H9 (cell line): ENCODE results near the gene PNPO. TPM values are rescaled to one million over a fixed set of nuclear protein-coding genes. Genes with fewer than 3 reads are reported as not detected.

ENCODE experiments used
- DNase-seq: peaks from one replicate; pipeline ENCODE4 v3.0.0-alpha.2; 2017
- H2AFZ ChIP-seq: one replicate; pipeline ENCODE4 v1.6.1; 2013; ENCODE audit warnings: mild to moderate bottlenecking, low read length, control low read depth, moderate library complexity
- H2AK5ac ChIP-seq: 2 replicates; pipeline ENCODE4 v1.6.1; 2013; ENCODE audit warnings: low read length, control low read depth, mixed read lengths; ENCODE audit not compliant: insufficient read length
- H2BK120ac ChIP-seq: one replicate; pipeline ENCODE4 v1.6.1; 2013; ENCODE audit warnings: low read depth, mild to moderate bottlenecking, low read length, control low read depth, inconsistent platforms; ENCODE audit not compliant: poor library complexity, severe bottlenecking
- H2BK12ac ChIP-seq: 2 replicates; pipeline ENCODE4 v1.6.1; 2013; ENCODE audit warnings: low read length, control low read depth, mixed read lengths, low read depth; ENCODE audit not compliant: insufficient read length
- H2BK15ac ChIP-seq: 2 replicates; pipeline ENCODE4 v1.6.1; 2013; ENCODE audit warnings: low read depth, low read length, control low read depth
- H2BK20ac ChIP-seq: one replicate; pipeline ENCODE4 v1.6.1; 2013; ENCODE audit warnings: low read depth, mild to moderate bottlenecking, low read length, control low read depth, inconsistent platforms; ENCODE audit not compliant: poor library complexity, severe bottlenecking
- H2BK5ac ChIP-seq: 2 replicates; pipeline ENCODE4 v1.6.1; 2013; ENCODE audit warnings: low read length, control low read depth, mixed read lengths; ENCODE audit not compliant: insufficient read length
- H3K14ac ChIP-seq: 2 replicates; pipeline ENCODE4 v1.6.1; 2013; ENCODE audit warnings: low read length, control low read depth; ENCODE audit not compliant: insufficient read depth
- H3K18ac ChIP-seq: 2 replicates; pipeline ENCODE4 v1.6.1; 2013; ENCODE audit warnings: low read depth, mild to moderate bottlenecking, mixed read lengths, low read length, control low read depth; ENCODE audit not compliant: insufficient read length
- H3K23ac ChIP-seq: 2 replicates; pipeline ENCODE4 v1.6.1; 2013; ENCODE audit warnings: low read length, control low read depth, mixed read lengths, low read depth; ENCODE audit not compliant: insufficient read length
- H3K23me2 ChIP-seq: 2 replicates; pipeline ENCODE4 v1.6.1; 2013; ENCODE audit warnings: low read depth, mild to moderate bottlenecking, mixed read lengths, low read length, control low read depth; ENCODE audit not compliant: insufficient read length, poor library complexity, severe bottlenecking
- H3K27ac ChIP-seq: 2 replicates; pipeline ENCODE4 v1.5.1; 2013; ENCODE audit warnings: low read length, control low read depth, mixed read lengths, low read depth; ENCODE audit not compliant: insufficient read length
- H3K27me3 ChIP-seq: 2 replicates; pipeline ENCODE4 v1.6.1; 2013; ENCODE audit warnings: low read length, control low read depth, inconsistent platforms; ENCODE audit not compliant: insufficient read depth
- H3K4ac ChIP-seq: 2 replicates; pipeline ENCODE4 v1.6.1; 2013; ENCODE audit warnings: low read depth, mild to moderate bottlenecking, control low read depth, inconsistent platforms, low read length, moderate library complexity
- H3K4me1 ChIP-seq: 2 replicates; pipeline ENCODE4 v1.6.1; 2013; ENCODE audit warnings: low read length, control low read depth, inconsistent platforms; ENCODE audit not compliant: insufficient read depth
- H3K4me2 ChIP-seq: 2 replicates; pipeline ENCODE4 v1.6.1; 2013; ENCODE audit warnings: low read length, control low read depth, mixed read lengths; ENCODE audit not compliant: insufficient read length, insufficient read depth
- H3K56ac ChIP-seq: 2 replicates; pipeline ENCODE4 v1.6.1; 2013; ENCODE audit warnings: low read depth, mild to moderate bottlenecking, mixed read lengths, low read length, control low read depth; ENCODE audit not compliant: insufficient read length
- H3K79me1 ChIP-seq: 2 replicates; pipeline ENCODE4 v1.6.1; 2013; ENCODE audit warnings: low read depth, mild to moderate bottlenecking, moderate library complexity, low read length, control low read depth, inconsistent platforms; ENCODE audit not compliant: insufficient read depth, poor library complexity, severe bottlenecking
- H3K79me2 ChIP-seq: 2 replicates; pipeline ENCODE4 v1.6.1; 2013; ENCODE audit warnings: low read length, control low read depth, inconsistent platforms; ENCODE audit not compliant: insufficient read depth
- H3K9ac ChIP-seq: 2 replicates; pipeline ENCODE4 v1.6.1; 2013; ENCODE audit warnings: low read length, control low read depth, mixed read lengths; ENCODE audit not compliant: insufficient read length; ENCODE audit errors: extremely low read depth
- H3K9me3 ChIP-seq: one replicate; pipeline ENCODE4 v1.6.1; 2013; ENCODE audit warnings: low read depth, low read length, inconsistent platforms; ENCODE audit not compliant: control insufficient read depth
- H3T11ph ChIP-seq: one replicate; pipeline ENCODE4 v1.6.1; 2013; ENCODE audit warnings: mild to moderate bottlenecking, low read length, control low read depth, inconsistent platforms
- H4K20me1 ChIP-seq: one replicate; pipeline ENCODE4 v1.6.1; 2013; ENCODE audit not compliant: control insufficient read depth, insufficient read length, insufficient read depth
- H4K5ac ChIP-seq: 2 replicates; pipeline ENCODE4 v1.6.1; 2013; ENCODE audit warnings: low read depth, mild to moderate bottlenecking, mixed read lengths, low read length, control low read depth; ENCODE audit not compliant: insufficient read length
- H4K8ac ChIP-seq: replicated peaks from 2 replicates; pipeline ENCODE4 v1.6.1; 2013; ENCODE audit warnings: low read length, control low read depth, mixed read lengths, low read depth; ENCODE audit not compliant: insufficient read length
- H4K91ac ChIP-seq: 2 replicates; pipeline ENCODE4 v1.6.1; 2013; ENCODE audit warnings: low read depth, mild to moderate bottlenecking, moderate library complexity, mixed read lengths, low read length, control low read depth; ENCODE audit not compliant: insufficient read length
- H3K27ac Mint-ChIP-seq, 3 experiments: 2 replicates in 2 of 3; 3 replicates in 1 of 3; pipeline ENCODE4 v1.8.0; 2020 to 2021; ENCODE audit warnings: mixed read lengths in 3 of 3, mild to moderate bottlenecking in 1 of 3, moderate library complexity in 1 of 3
- H3K27me3 Mint-ChIP-seq: 2 replicates; pipeline ENCODE4 v1.8.0; 2021; ENCODE audit warnings: low read depth, mild to moderate bottlenecking, moderate library complexity, mixed read lengths
- H3K36me3 Mint-ChIP-seq, 3 experiments: 2 replicates in 2 of 3; 3 replicates in 1 of 3; pipeline ENCODE4 v1.8.0; 2020 to 2021; ENCODE audit warnings: low read depth in 3 of 3, mixed read lengths in 3 of 3; ENCODE audit not compliant: insufficient read depth in 1 of 3
- H3K4me1 Mint-ChIP-seq, 2 experiments: 2 replicates each; pipeline ENCODE4 v1.8.0; 2020; ENCODE audit warnings: mixed read lengths in 2 of 2
- H3K4me3 Mint-ChIP-seq, 2 experiments: 2 replicates in 1 of 2; 3 replicates in 1 of 2; pipeline ENCODE4 v1.8.0; 2020 to 2021; ENCODE audit warnings: mild to moderate bottlenecking in 2 of 2, mixed read lengths in 2 of 2, moderate library complexity in 1 of 2
- H3K9me3 Mint-ChIP-seq, 2 experiments: 2 replicates in 1 of 2; 3 replicates in 1 of 2; pipeline ENCODE4 v1.8.0; 2020; ENCODE audit warnings: mild to moderate bottlenecking in 2 of 2, mixed read lengths in 2 of 2, moderate library complexity in 1 of 2
- WGBS: extraction: QIAGEN DNeasy Blood & Tissue Kit; methylation state at CpG from one replicate; pipeline ENCODE4 v1.1.7; 2013; ENCODE audit warnings: missing lambda C conversion rate, low lambda C conversion rate, mixed read lengths; ENCODE audit not compliant: insufficient read length; ENCODE audit errors: extremely low coverage; 5-methylcytosine and 5-hydroxymethylcytosine counted together
- total RNA-seq: library from RNA; stranded (reverse); gene quantifications from 2 replicates; pipeline ENCODE4 v1.2.1, GENCODE V29; 2021
- TF ChIP-seq, protein P1 (sequence below): fragments of 200-600 bp; sonication (generic); conservative IDR thresholded peaks from 3 replicates; pipeline ENCODE4 v1.8.0; 2021; ENCODE audit warnings: antibody characterized with exemption, mild to moderate bottlenecking

PNPO gene
- total RNA-seq, 1 experiment from 2014 or later = 6.7 TPM

DNA sequence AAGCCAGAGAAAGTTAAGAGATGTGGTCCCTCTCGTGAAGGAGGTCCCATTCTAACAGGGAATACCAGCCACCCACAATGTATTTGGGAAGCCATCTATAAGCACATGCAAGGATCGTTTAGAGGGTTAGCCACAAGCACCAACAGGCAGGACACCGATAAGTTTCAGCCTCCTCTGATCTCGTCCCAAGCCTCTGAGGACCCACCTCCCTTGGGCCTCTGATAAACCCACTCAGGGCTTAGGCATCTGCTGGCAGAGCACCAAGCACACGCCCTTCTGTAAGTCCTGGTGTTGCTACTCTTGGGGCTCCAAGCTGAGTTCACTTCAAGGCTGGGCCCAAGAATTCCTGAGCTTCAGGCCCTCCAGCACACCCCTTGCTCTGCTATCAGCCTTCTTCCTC is 5.4 kb upstream of the PNPO start:
- no peaks in the 10 kb centered on the region for H3K79me1 ChIP-seq
- no peak for DNase-seq
- H4K8ac ChIP-seq = no peak overlapping the region
- no peak overlapping the region for H3T11ph ChIP-seq
- no peak overlapping the region for H2BK5ac ChIP-seq
- no peak overlapping the region for H2BK120ac ChIP-seq
- Mint-ChIP-seq H3K36me3 (peaks cover 0 to under 1% (median 0%) of the 10 kb centered on the region in 3 experiments; a peak in 1 of 7 replicates), H3K4me3 (no peak overlapping the region), H3K4me1 (peaks cover 0 to 3% of the 10 kb centered on the region in 2 experiments; a peak in 2 of 4 replicates), H3K9me3 (no peaks in the 10 kb centered on the region; a peak in 1 of 5 replicates), H3K27me3 (peaks cover 29% of the 10 kb centered on the region), H3K27ac (no peak overlapping the region)
- H4K91ac ChIP-seq = no peak overlapping the region
- no peaks in the 10 kb centered on the region for H3K79me2 ChIP-seq
- H3K14ac ChIP-seq = no peak overlapping the region; the same call in 1 of the 2 replicates
- H3K56ac ChIP-seq = no peak overlapping the region
- peaks cover 2% of the 10 kb centered on the region; the same call in 1 of the 2 replicates for H3K27me3 ChIP-seq
- no peak overlapping the region for H3K23ac ChIP-seq
- no peak overlapping the region for H3K27ac ChIP-seq
- H3K4me1 ChIP-seq = no peaks in the 10 kb centered on the region
- H2AFZ ChIP-seq = no peak overlapping the region
- no peaks in the 10 kb centered on the region for H4K20me1 ChIP-seq
- no peak overlapping the region for H3K9ac ChIP-seq
- H2BK20ac ChIP-seq = no peak overlapping the region
- H4K5ac ChIP-seq = no peak overlapping the region
- no peak overlapping the region for H2BK15ac ChIP-seq
- H3K18ac ChIP-seq = no peak overlapping the region
- no peak overlapping the region for H3K4me2 ChIP-seq
- H2AK5ac ChIP-seq = no peak overlapping the region
- no CpG with 5 or more reads among the region's 5 CpGs for WGBS
- TF ChIP-seq, protein P1, sequence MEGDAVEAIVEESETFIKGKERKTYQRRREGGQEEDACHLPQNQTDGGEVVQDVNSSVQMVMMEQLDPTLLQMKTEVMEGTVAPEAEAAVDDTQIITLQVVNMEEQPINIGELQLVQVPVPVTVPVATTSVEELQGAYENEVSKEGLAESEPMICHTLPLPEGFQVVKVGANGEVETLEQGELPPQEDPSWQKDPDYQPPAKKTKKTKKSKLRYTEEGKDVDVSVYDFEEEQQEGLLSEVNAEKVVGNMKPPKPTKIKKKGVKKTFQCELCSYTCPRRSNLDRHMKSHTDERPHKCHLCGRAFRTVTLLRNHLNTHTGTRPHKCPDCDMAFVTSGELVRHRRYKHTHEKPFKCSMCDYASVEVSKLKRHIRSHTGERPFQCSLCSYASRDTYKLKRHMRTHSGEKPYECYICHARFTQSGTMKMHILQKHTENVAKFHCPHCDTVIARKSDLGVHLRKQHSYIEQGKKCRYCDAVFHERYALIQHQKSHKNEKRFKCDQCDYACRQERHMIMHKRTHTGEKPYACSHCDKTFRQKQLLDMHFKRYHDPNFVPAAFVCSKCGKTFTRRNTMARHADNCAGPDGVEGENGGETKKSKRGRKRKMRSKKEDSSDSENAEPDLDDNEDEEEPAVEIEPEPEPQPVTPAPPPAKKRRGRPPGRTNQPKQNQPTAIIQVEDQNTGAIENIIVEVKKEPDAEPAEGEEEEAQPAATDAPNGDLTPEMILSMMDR = no peak
- H3K4ac ChIP-seq = no peak overlapping the region
- H2BK12ac ChIP-seq = no peak overlapping the region
- H3K23me2 ChIP-seq = no peaks in the 10 kb centered on the region
- H3K9me3 ChIP-seq = no peaks in the 10 kb centered on the region
